Ovary (tissue), 9 donors: ENCODE results near the gene RNF112. TPM values are rescaled to one million over a fixed set of nuclear protein-coding genes. Genes with fewer than 3 reads are reported as not detected.

ENCODE experiments used
- DNase-seq, 5 donors: peaks; one replicate each; pipeline ENCODE4 v3.0.0-alpha.2; 2019 to 2020
- H3K27ac ChIP-seq, 2 donors: fragments of 200-600 bp; one replicate each; pipeline versions ENCODE4 v1.5.1 to v1.8.0; 2019 to 2022
- H3K27me3 ChIP-seq: fragments of 200-600 bp; one replicate; pipeline ENCODE4 v1.8.0; 2022
- H3K36me3 ChIP-seq: fragments of 200-600 bp; sonication (generic); one replicate; pipeline ENCODE4 v1.5.1; 2019
- H3K4me1 ChIP-seq: one replicate; pipeline ENCODE4 v1.8.1; 2013; ENCODE audit warnings: mild to moderate bottlenecking, moderate library complexity; ENCODE audit not compliant: insufficient read depth
- H3K4me3 ChIP-seq: fragments of 200-600 bp; sonication (generic); one replicate; pipeline ENCODE4 v1.5.1; 2017
- H3K9me3 ChIP-seq, 2 donors: fragments of 200-600 bp in 1 of 2; sonication (generic) in 1 of 2; one replicate each; pipeline versions ENCODE4 v1.5.1 to v1.8.1; 2013 to 2019; ENCODE audit warnings: mild to moderate bottlenecking in 1 of 2, moderate library complexity in 1 of 2
- EP300 ChIP-seq: sonication (generic); formaldehyde crosslinking; IDR thresholded peaks from one replicate; pipeline ENCODE4 v1.6.1; 2017; ENCODE audit warnings: antibody characterized with exemption
- POLR2A ChIP-seq: fragments of 450-650 bp; IDR thresholded peaks from one replicate; pipeline ENCODE4 v1.6.1; 2017; ENCODE audit warnings: antibody characterized with exemption, mild to moderate bottlenecking, moderate library complexity
- WGBS, 3 donors: extraction: QIAGEN DNeasy Blood & Tissue Kit in 1 of 3; methylation state at CpG; one replicate each; pipeline versions ENCODE4 v1.1.5 to v1.1.7; 2013 to 2017; 5-methylcytosine and 5-hydroxymethylcytosine counted together
- intact Hi-C, 4 donors: fragments of 100-400 bp; cut with DNase I; formaldehyde crosslinking; loops; one replicate each; pipeline versions ENCODE4 v1.11.0 to v1.15.1; 2022 to 2023
- polyA plus RNA-seq, 2 donors: library from polyadenylated mRNA; stranded (reverse); fragments of 200-250 nt in 1 of 2; fragments of 350-450 nt in 1 of 2; fragmentation: Illumina TruSeq in 1 of 2; extraction: RNeasy Lipid Tissue Mini Kit (QIAGEN cat#74804) in 1 of 2; gene quantifications; one replicate each; pipeline ENCODE4 v1.2.3, GENCODE V29; 2013 to 2014
- total RNA-seq, 7 donors: library from RNA; depleted of rRNA in 2 of 7; stranded (reverse); fragments of >200 nt in 2 of 7; fragmentation: NEBNext Ultra II Directional in 3 of 7; extraction: Animal tissue kit (Norgen Biotek cat#: 25700) in 3 of 7; gene quantifications; one replicate each; pipeline versions ENCODE4 v1.1.0 to v1.2.4, GENCODE V29; 2016 to 2023
- TF ChIP-seq, protein P1 (sequence below), 3 donors: fragments of 450-650 bp in 2 of 3; fragments of 200-600 bp in 1 of 3; IDR thresholded peaks; one replicate each; pipeline versions ENCODE4 v1.5.1 to v1.8.0; 2016 to 2022; ENCODE audit warnings: antibody characterized with exemption in 3 of 3, mild to moderate bottlenecking in 1 of 3
- donor health status: DM: no; HTN: no; CAD: no; lungs with moderate emphysema.
- donor health status: DM: no; HTN: no; CAD: no.
- donor health status: Bipolar disorder and iron deficiency.
- donor health status: DM: yes; HTN: yes; CAD: no.
- donor health status: DM: no; HTN: no; CAD: no.
- donor health status: DM: yes; HTN: yes; CAD: no.

RNF112 gene
- total and polyA plus RNA-seq, 9 donors: 0.24 to 6.9 (median 1.6) TPM

DNA sequence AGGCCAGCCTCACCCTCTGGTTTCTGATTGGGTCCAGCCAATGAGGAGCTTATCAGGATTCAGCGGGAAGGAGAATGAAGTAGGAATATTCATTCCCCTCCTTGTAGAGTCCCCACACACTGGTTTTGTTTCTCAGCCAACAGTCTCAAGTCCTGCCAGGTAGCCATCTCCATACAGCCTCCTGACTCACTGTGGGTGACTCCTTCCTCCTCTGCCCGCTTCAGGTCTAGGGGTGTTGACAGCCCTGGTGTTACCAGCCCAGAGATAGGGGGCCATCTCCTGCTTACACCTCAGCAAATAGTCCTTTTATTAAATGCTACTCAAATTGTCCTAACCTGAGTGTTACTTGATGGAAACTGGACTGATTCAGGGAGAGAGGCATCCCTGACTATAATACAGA lies 20.1 kb upstream of the RNF112 start:
- Histone ChIP-seq H3K36me3 (no peaks in the 10 kb centered on the region), H3K4me1 (peaks cover 27% of the 10 kb centered on the region), H3K9me3 (no peaks in the 10 kb centered on the region), H3K27ac (no peak overlapping the region), H3K27me3 (no peaks in the 10 kb centered on the region), H3K4me3 (no peak overlapping the region)
- TF ChIP-seq, protein P1, sequence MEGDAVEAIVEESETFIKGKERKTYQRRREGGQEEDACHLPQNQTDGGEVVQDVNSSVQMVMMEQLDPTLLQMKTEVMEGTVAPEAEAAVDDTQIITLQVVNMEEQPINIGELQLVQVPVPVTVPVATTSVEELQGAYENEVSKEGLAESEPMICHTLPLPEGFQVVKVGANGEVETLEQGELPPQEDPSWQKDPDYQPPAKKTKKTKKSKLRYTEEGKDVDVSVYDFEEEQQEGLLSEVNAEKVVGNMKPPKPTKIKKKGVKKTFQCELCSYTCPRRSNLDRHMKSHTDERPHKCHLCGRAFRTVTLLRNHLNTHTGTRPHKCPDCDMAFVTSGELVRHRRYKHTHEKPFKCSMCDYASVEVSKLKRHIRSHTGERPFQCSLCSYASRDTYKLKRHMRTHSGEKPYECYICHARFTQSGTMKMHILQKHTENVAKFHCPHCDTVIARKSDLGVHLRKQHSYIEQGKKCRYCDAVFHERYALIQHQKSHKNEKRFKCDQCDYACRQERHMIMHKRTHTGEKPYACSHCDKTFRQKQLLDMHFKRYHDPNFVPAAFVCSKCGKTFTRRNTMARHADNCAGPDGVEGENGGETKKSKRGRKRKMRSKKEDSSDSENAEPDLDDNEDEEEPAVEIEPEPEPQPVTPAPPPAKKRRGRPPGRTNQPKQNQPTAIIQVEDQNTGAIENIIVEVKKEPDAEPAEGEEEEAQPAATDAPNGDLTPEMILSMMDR (IDR thresholded peaks at IDR 0.05): no peak
- no peak for TF ChIP-seq POLR2A
- TF ChIP-seq EP300: no peak
- no peak for DNase-seq
- intact Hi-C loops: no loop called here
- WGBS, 3 donors: 74 to 79% (median 75%) methylated on average over 2 of the region's 2 CpGs

DNA sequence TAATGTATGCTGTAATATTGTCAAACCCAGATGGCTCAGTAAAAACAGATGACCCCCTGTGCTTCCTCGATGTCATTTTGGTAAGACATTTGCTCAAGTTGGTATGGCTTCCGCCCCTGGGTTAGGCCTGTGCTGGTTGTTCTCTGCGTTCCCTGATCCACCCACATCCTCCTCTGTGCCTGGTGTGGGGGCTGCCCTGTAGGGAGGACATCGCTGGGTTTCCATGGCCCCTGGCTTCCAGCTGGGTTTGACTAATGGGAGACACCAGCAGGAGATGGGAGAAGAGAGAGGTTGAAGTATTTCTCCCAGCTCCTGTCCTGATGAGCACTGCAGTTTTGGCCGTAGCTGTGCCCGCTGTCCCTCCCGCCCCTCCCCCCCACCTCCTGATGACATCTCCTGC lies 19.6 kb upstream of the RNF112 start:
- no peaks in the 10 kb centered on the region for H3K27me3 ChIP-seq
- intact Hi-C loops: no loop called here
- TF ChIP-seq, protein P1 (IDR thresholded peaks at IDR 0.05): no peak
- TF ChIP-seq EP300 (no peak), POLR2A (no peak)
- H3K4me3 ChIP-seq: no peak overlapping the region
- no peak for DNase-seq
- no peaks in the 10 kb centered on the region for H3K9me3 ChIP-seq
- H3K4me1 ChIP-seq: peaks cover 23% of the 10 kb centered on the region
- no peak overlapping the region for H3K27ac ChIP-seq
- 84 to 87% (median 86%) methylated on average over 7 of the region's 7 CpGs for WGBS, 3 donors
- no peaks in the 10 kb centered on the region for H3K36me3 ChIP-seq

DNA sequence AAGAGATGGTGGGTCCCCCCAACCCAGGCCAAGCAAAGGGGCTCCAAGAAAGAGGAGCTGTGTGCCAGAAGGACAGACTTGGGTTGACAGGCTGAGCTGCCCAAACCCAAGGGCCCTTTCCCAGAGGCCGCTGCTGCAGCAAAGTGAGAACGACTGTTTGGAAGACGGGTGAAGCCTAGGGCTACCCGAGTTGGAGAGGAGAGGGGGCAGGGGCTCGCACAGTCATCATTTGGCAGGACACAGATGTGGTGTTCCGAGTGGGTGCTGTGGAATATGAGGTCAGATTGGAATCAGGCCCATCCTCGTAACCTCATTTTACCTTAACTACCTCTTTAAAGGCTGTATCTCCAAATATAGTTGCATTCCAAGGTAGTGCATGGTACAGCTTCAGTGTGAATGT lies 18.7 kb upstream of the RNF112 start:
- Histone ChIP-seq H3K36me3 (no peaks in the 10 kb centered on the region), H3K9me3 (no peaks in the 10 kb centered on the region), H3K4me1 (peaks cover 20% of the 10 kb centered on the region), H3K4me3 (no peak overlapping the region), H3K27ac (no peak overlapping the region), H3K27me3 (no peaks in the 10 kb centered on the region)
- 81 to 85% (median 82%) methylated on average over 7 of the region's 7 CpGs for WGBS, 3 donors
- no peak for TF ChIP-seq POLR2A
- no peak for TF ChIP-seq EP300
- TF ChIP-seq, protein P1 (IDR thresholded peaks at IDR 0.05): no peak
- DNase-seq: no peak
- intact Hi-C loops: no loop called here

DNA sequence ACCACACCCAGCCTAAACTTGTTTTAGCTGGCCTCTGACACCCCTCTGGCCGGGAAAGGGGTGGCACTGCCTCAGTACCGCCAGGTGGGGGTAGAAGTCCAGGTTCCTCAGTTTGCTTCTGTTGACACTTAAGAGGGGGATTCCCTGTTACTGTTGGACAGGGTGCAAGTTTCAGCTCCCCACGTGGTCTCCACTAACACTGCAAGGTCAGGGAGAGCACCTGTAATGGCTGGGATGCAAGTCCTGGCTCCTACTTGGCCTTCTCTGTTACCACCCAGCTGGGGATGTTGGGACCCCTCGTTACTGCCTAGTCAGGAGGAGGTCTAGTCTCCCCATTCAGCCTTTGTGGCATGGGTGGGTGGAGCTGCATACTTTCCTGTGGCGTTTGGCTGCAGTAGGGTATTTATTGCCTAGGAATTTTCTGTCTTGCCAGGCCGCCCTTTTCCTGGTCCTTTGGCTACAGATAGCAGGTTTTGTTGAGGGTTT lies 13.4 kb upstream of the RNF112 start:
- H3K4me3 ChIP-seq: no peak overlapping the region
- H3K36me3 ChIP-seq: no peaks in the 10 kb centered on the region
- no peak for DNase-seq
- intact Hi-C loops: no loop called here
- H3K4me1 ChIP-seq: peaks cover 4% of the 10 kb centered on the region
- H3K9me3 ChIP-seq: no peaks in the 10 kb centered on the region
- no peak overlapping the region for H3K27ac ChIP-seq
- H3K27me3 ChIP-seq: no peaks in the 10 kb centered on the region
- 73 to 75% (median 73%) methylated on average over 6 of the region's 6 CpGs for WGBS, 3 donors
- TF ChIP-seq, protein P1 (IDR thresholded peaks at IDR 0.05): no peak
- TF ChIP-seq EP300 (no peak), POLR2A (no peak)
